Neural progenitor cell (in vitro differentiated cells): ENCODE measurements around the gene MYO15B. TPM values are rescaled to one million over a fixed set of nuclear protein-coding genes. Genes with fewer than 3 reads are reported as not detected.

ENCODE experiments used
- DNase-seq: peaks from one replicate; pipeline ENCODE4 v3.0.0-alpha.2; 2016; ENCODE audit warnings: low spot score
- H2AFZ ChIP-seq: fragments of 200-600 bp; sonication (generic); replicated peaks from 2 replicates; pipeline ENCODE4 v1.6.1; 2016; ENCODE audit warnings: antibody characterized with exemption
- H3F3A ChIP-seq: fragments of 200-600 bp; sonication (generic); 2 replicates; pipeline ENCODE4 v1.6.1; 2016; ENCODE audit warnings: antibody characterized with exemption, low read depth
- H3K27ac ChIP-seq: fragments of 200-600 bp; sonication (generic); 2 replicates; pipeline ENCODE4 v1.5.1; 2016; ENCODE audit warnings: mild to moderate bottlenecking
- H3K27me3 ChIP-seq: fragments of 200-600 bp; sonication (generic); 2 replicates; pipeline ENCODE4 v1.6.1; 2016; ENCODE audit warnings: mild to moderate bottlenecking, moderate library complexity
- H3K36me3 ChIP-seq: fragments of 200-600 bp; sonication (generic); 2 replicates; pipeline ENCODE4 v1.5.1; 2016
- H3K4me1 ChIP-seq: fragments of 200-600 bp; sonication (generic); 2 replicates; pipeline ENCODE4 v1.6.1; 2016; ENCODE audit warnings: mixed run types
- H3K4me2 ChIP-seq: fragments of 200-600 bp; sonication (generic); 2 replicates; pipeline ENCODE4 v1.6.1; 2016
- H3K4me3 ChIP-seq: fragments of 200-600 bp; sonication (generic); 2 replicates; pipeline ENCODE4 v1.5.1; 2016
- H3K79me2 ChIP-seq: fragments of 200-600 bp; sonication (generic); 2 replicates; pipeline ENCODE4 v1.6.1; 2016; ENCODE audit warnings: low read depth
- H3K9ac ChIP-seq: fragments of 200-600 bp; sonication (generic); 2 replicates; pipeline ENCODE4 v1.6.1; 2016
- H3K9me3 ChIP-seq: fragments of 200-600 bp; sonication (generic); 2 replicates; pipeline ENCODE4 v1.5.1; 2016; ENCODE audit warnings: low read depth
- H4K20me1 ChIP-seq: fragments of 200-600 bp; sonication (generic); 2 replicates; pipeline ENCODE4 v1.6.1; 2016; ENCODE audit warnings: low read depth
- H3K27ac Mint-ChIP-seq: 3 replicates; pipeline ENCODE4 v1.8.0; 2021; ENCODE audit warnings: mixed read lengths
- H3K27me3 Mint-ChIP-seq: 2 replicates; pipeline ENCODE4 v1.8.0; 2022; ENCODE audit warnings: low read depth, mild to moderate bottlenecking, inconsistent platforms, moderate library complexity, mixed read lengths; ENCODE audit not compliant: insufficient read depth
- H3K36me3 Mint-ChIP-seq: 3 replicates; pipeline ENCODE4 v1.8.0; 2021; ENCODE audit warnings: mixed read lengths
- H3K4me1 Mint-ChIP-seq: 3 replicates; pipeline ENCODE4 v1.8.0; 2021; ENCODE audit warnings: mixed read lengths
- H3K4me3 Mint-ChIP-seq: 3 replicates; pipeline ENCODE4 v1.8.0; 2021; ENCODE audit warnings: mild to moderate bottlenecking, moderate library complexity, mixed read lengths
- H3K9me3 Mint-ChIP-seq: 3 replicates; pipeline ENCODE4 v1.8.0; 2020; ENCODE audit warnings: mixed read lengths
- CTCF ChIP-seq: fragments of 200-600 bp; sonication (generic); IDR thresholded peaks from 2 replicates; pipeline ENCODE4 v1.5.1; 2017; ENCODE audit warnings: antibody characterized with exemption, mild to moderate bottlenecking
- EZH2 ChIP-seq: fragments of 200-600 bp; sonication (generic); IDR thresholded peaks from 2 replicates; pipeline ENCODE4 v1.6.1; 2017; ENCODE audit warnings: antibody characterized with exemption, mild to moderate bottlenecking, moderate library complexity
- EZH2phosphoT487 ChIP-seq: fragments of 200-600 bp; sonication (generic); IDR thresholded peaks from 2 replicates; pipeline ENCODE4 v1.6.1; 2017; ENCODE audit warnings: antibody characterized with exemption
- total RNA-seq: library from RNA; depleted of rRNA; stranded (reverse); fragments of >200 nt; gene quantifications from 2 replicates; pipeline ENCODE4 v1.2.3, GENCODE V29; 2015; ENCODE audit warnings: low replicate concordance

MYO15B gene
- total RNA-seq, 1 donor from 2014 or later = 10.2 TPM

GRCh38 chr17:75632863-75633485 is 45.4 kb downstream of the MYO15B start, which contains the start of gene SMIM5:
SMIM5 (plus strand) TSS chr17:75633434; CDS start chr17:75640202, 6,768 bp downstream.
- no peak for TF ChIP-seq EZH2phosphoT487
- peak; percentile 98 for TF ChIP-seq CTCF
- Mint-ChIP-seq H3K9me3 (no peaks in the 10 kb centered on the region), H3K4me3 (peak within 1 kb of the TSS; percentile 80), H3K4me1 (peaks cover 42% of the 10 kb centered on the region), H3K27ac (peak within 1 kb of the TSS; percentile 92), H3K36me3 (no peaks in the 10 kb centered on the region), H3K27me3 (peaks cover 14% of the 10 kb centered on the region)
- Histone ChIP-seq H3K36me3 (no peaks in the 10 kb centered on the region), H3F3A (peaks cover 22% of the 10 kb centered on the region), H3K4me3 (peak within 1 kb of the TSS; percentile 38), H3K4me1 (peaks cover 25% of the 10 kb centered on the region), H4K20me1 (peaks cover 55% of the 10 kb centered on the region), H3K79me2 (no peaks in the 10 kb centered on the region), H3K9ac (no peak within 1 kb of the TSS), H3K27me3 (no peaks in the 10 kb centered on the region), H3K27ac (no peak within 1 kb of the TSS), H3K4me2 (peak within 1 kb of the TSS; percentile 75), H3K9me3 (no peaks in the 10 kb centered on the region), H2AFZ (no peak within 1 kb of the TSS)
- peak; percentile 91 for DNase-seq

- no peak overlapping the region for H3K27ac ChIP-seq
- Mint-ChIP-seq H3K27ac (peak overlapping the region; percentile 92), H3K36me3 (no peaks in the 10 kb centered on the region), H3K27me3 (peaks cover 14% of the 10 kb centered on the region), H3K4me3 (peak overlapping the region; percentile 80), H3K4me1 (peaks cover 42% of the 10 kb centered on the region), H3K9me3 (no peaks in the 10 kb centered on the region)
- no peak overlapping the region for H3K9ac ChIP-seq
- H3K27me3 ChIP-seq = no peaks in the 10 kb centered on the region
- H3K36me3 ChIP-seq = no peaks in the 10 kb centered on the region
- TF ChIP-seq EZH2phosphoT487 (no peak), CTCF (peak; percentile 69)
- no peaks in the 10 kb centered on the region for H3K9me3 ChIP-seq
- H3F3A ChIP-seq = peaks cover 22% of the 10 kb centered on the region
- H2AFZ ChIP-seq = no peak overlapping the region
- peak; percentile 95 for DNase-seq
- peaks cover 55% of the 10 kb centered on the region for H4K20me1 ChIP-seq
- peak overlapping the region; percentile 75 for H3K4me2 ChIP-seq
- no peaks in the 10 kb centered on the region for H3K79me2 ChIP-seq
- peaks cover 25% of the 10 kb centered on the region for H3K4me1 ChIP-seq
- peak overlapping the region; percentile 38 for H3K4me3 ChIP-seq
Measured at GRCh38 chr17:75633486-75634375, 46.1 kb downstream of the MYO15B start.

- Mint-ChIP-seq H3K36me3 (no peaks in the 10 kb centered on the region), H3K9me3 (no peaks in the 10 kb centered on the region), H3K27me3 (peaks cover 14% of the 10 kb centered on the region), H3K4me1 (peaks cover 42% of the 10 kb centered on the region), H3K4me3 (no peak overlapping the region), H3K27ac (peak overlapping the region; percentile 74)
- no peaks in the 10 kb centered on the region for H3K79me2 ChIP-seq
- no peaks in the 10 kb centered on the region for H3K27me3 ChIP-seq
- H3K36me3 ChIP-seq = no peaks in the 10 kb centered on the region
- H2AFZ ChIP-seq = no peak overlapping the region
- peak overlapping the region; percentile 38 for H3K4me3 ChIP-seq
- peaks cover 55% of the 10 kb centered on the region for H4K20me1 ChIP-seq
- peak; percentile 83 for DNase-seq
- H3K4me1 ChIP-seq = peaks cover 25% of the 10 kb centered on the region
- no peak overlapping the region for H3K9ac ChIP-seq
- peaks cover 22% of the 10 kb centered on the region for H3F3A ChIP-seq
- no peak for TF ChIP-seq EZH2phosphoT487
- no peak for TF ChIP-seq EZH2
- TF ChIP-seq CTCF = no peak
- no peaks in the 10 kb centered on the region for H3K9me3 ChIP-seq
- H3K4me2 ChIP-seq = peak overlapping the region; percentile 75
- H3K27ac ChIP-seq = no peak overlapping the region
Measured at GRCh38 chr17:75634376-75634740, 46.8 kb downstream of the MYO15B start.
